Measurements from ENCODE around the gene NUCKS1. TPM values are rescaled to one million over a fixed set of nuclear protein-coding genes. Genes with fewer than 3 reads are reported as not detected.

The NUCKS1 gene
- total RNA-seq, 1 donor from 2014 or later: 42.1 TPM

GRCh38 chr1:205769641-205770365 is 19.8 kb upstream of the NUCKS1 start:
- DNase-seq (ENCODE audit: low spot score in 2 of 2): no peak
- Histone ChIP-seq H3K36me3 (peaks cover 3 to 25% of the 10 kb centered on the region in 2 donors), H3K9me3 (no peaks in the 10 kb centered on the region), H3K4me1 (peaks cover 0 to 6% of the 10 kb centered on the region in 2 donors), H3K27me3 (no peaks in the 10 kb centered on the region), H3K4me3 (no peak overlapping the region), H3K27ac (no peak overlapping the region)
- no peak for TF ChIP-seq CTCF (IDR thresholded peaks at IDR 0.05)
- intact Hi-C loops (cut with DNase I): no loop called here

GRCh38 chr1:205767248-205767647 is 17.3 kb upstream of the NUCKS1 start:
- no peak overlapping the region for H3K4me3 ChIP-seq
- H3K4me1 ChIP-seq: no peaks in the 10 kb centered on the region
- no peaks in the 10 kb centered on the region for H3K9me3 ChIP-seq
- intact Hi-C loops (cut with DNase I): no loop called here
- H3K27ac ChIP-seq: no peak overlapping the region
- H3K36me3 ChIP-seq: peaks cover 3 to 25% of the 10 kb centered on the region in 2 donors
- TF ChIP-seq CTCF (IDR thresholded peaks at IDR 0.05): no peak
- H3K27me3 ChIP-seq: no peaks in the 10 kb centered on the region
- no peak for DNase-seq (ENCODE audit: low spot score in 2 of 2)

DNA sequence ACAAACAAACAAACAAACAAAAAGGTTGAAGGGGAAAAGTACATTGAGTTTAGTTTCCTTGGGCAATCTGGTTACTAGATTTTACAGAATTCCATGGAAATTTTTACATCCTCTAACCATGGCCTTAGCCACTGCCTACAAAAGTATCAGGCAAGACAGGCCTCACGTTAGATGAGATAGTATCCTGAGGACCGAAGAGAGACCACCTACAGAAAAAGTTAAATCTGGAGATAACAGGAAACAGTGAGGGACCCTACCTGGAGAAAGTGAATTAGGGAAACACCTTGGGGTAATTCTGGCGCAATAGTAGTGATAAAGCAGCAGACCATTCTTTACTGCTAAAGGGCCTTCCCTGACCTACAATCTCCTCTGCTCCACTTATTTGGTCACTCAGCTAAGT is 16.6 kb upstream of the NUCKS1 start:
- TF ChIP-seq CTCF (IDR thresholded peaks at IDR 0.05): no peak
- intact Hi-C loops (cut with DNase I): no loop called here
- Histone ChIP-seq H3K36me3 (peaks cover 3 to 25% of the 10 kb centered on the region in 2 donors), H3K9me3 (no peaks in the 10 kb centered on the region), H3K27me3 (no peaks in the 10 kb centered on the region), H3K4me1 (no peaks in the 10 kb centered on the region), H3K27ac (no peak overlapping the region), H3K4me3 (no peak overlapping the region)
- no peak for DNase-seq (ENCODE audit: low spot score in 2 of 2)

DNA sequence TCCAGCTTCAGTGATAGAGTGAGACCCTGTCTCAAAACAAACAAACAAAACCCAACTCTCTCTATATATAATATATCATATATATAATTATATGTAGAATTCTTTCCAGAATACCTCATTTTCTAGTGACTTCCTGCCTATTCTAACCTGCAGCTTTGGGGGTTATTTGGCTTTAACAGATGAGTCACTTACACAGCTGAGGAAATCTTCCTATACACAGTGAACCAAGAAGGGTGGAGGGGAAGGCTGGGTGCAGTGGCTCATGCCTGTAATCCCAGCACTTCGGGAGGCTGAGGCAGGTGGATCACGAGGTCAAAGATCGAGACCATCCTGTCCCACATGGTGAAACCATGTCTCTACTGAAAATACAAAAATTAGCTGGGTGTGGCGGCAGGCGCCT is 16.1 kb upstream of the NUCKS1 start:
- no peak for DNase-seq (ENCODE audit: low spot score in 2 of 2)
- H3K9me3 ChIP-seq: no peaks in the 10 kb centered on the region
- intact Hi-C loops (cut with DNase I): no loop called here
- H3K27me3 ChIP-seq: no peaks in the 10 kb centered on the region
- H3K4me3 ChIP-seq: no peak overlapping the region
- H3K4me1 ChIP-seq: no peaks in the 10 kb centered on the region
- H3K36me3 ChIP-seq: peaks cover 3 to 25% of the 10 kb centered on the region in 2 donors
- TF ChIP-seq CTCF (IDR thresholded peaks at IDR 0.05): no peak
- no peak overlapping the region for H3K27ac ChIP-seq

- Histone ChIP-seq H3K9me3 (no peaks in the 10 kb centered on the region), H3K27ac (no peak overlapping the region), H3K36me3 (peaks cover 1 to 14% of the 10 kb centered on the region in 2 donors), H3K27me3 (no peaks in the 10 kb centered on the region), H3K4me1 (no peaks in the 10 kb centered on the region), H3K4me3 (no peak overlapping the region)
- no peak for DNase-seq (ENCODE audit: low spot score in 2 of 2)
- intact Hi-C loops (cut with DNase I): no loop called here
- TF ChIP-seq CTCF (IDR thresholded peaks at IDR 0.05): no peak
Measured at GRCh38 chr1:205764578-205764977, 14.6 kb upstream of the NUCKS1 start.
